ENCODE measurements around the gene KCNG2. TPM values are rescaled to one million over a fixed set of nuclear protein-coding genes. Genes with fewer than 3 reads are reported as not detected.

KCNG2 gene
- total and polyA plus RNA-seq, 2 experiments from 2014 or later = not detected

GRCh38 chr18:79789091-79789891 is 8.4 kb upstream of the KCNG2 start:
- TF ChIP-seq EZH2phosphoT487 (IDR thresholded peaks at IDR 0.05; ENCODE audit: low read depth, severe bottlenecking, unreplicated experiment) = no peak
- TF ChIP-seq EZH2 (IDR thresholded peaks at IDR 0.05; ENCODE audit: borderline replicate concordance) = no peak
- TF ChIP-seq, protein P1, sequence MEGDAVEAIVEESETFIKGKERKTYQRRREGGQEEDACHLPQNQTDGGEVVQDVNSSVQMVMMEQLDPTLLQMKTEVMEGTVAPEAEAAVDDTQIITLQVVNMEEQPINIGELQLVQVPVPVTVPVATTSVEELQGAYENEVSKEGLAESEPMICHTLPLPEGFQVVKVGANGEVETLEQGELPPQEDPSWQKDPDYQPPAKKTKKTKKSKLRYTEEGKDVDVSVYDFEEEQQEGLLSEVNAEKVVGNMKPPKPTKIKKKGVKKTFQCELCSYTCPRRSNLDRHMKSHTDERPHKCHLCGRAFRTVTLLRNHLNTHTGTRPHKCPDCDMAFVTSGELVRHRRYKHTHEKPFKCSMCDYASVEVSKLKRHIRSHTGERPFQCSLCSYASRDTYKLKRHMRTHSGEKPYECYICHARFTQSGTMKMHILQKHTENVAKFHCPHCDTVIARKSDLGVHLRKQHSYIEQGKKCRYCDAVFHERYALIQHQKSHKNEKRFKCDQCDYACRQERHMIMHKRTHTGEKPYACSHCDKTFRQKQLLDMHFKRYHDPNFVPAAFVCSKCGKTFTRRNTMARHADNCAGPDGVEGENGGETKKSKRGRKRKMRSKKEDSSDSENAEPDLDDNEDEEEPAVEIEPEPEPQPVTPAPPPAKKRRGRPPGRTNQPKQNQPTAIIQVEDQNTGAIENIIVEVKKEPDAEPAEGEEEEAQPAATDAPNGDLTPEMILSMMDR (IDR thresholded peaks at IDR 0.05; ENCODE audit: poor library complexity) = no peak
- H3K27ac ChIP-seq = no peak overlapping the region
- no peaks in the 10 kb centered on the region for H3K36me3 ChIP-seq (replicated peaks; ENCODE audit: insufficient read depth, low read depth)
- 96% methylated on average over 54 of the region's 54 CpGs for WGBS (ENCODE audit: low lambda C conversion rate, missing lambda C conversion rate)
- H3K4me2 ChIP-seq = no peak overlapping the region
- H4K20me1 ChIP-seq (ENCODE audit: insufficient read depth, poor library complexity, severe bottlenecking) = no peaks in the 10 kb centered on the region
- no peak overlapping the region for H3K4me3 ChIP-seq
- DNase-seq (ENCODE audit: low spot score) = no peak
- no peaks in the 10 kb centered on the region for H3K9me3 ChIP-seq (ENCODE audit: low read depth)
- H3K4me1 ChIP-seq (ENCODE audit: insufficient read depth) = no peaks in the 10 kb centered on the region
- peaks cover 35% of the 10 kb centered on the region for H3K27me3 ChIP-seq
- no peak overlapping the region for H2AFZ ChIP-seq
- no peaks in the 10 kb centered on the region for H3K9me2 ChIP-seq (replicated peaks; ENCODE audit: insufficient read depth)
- no peaks in the 10 kb centered on the region for H3K79me2 ChIP-seq

- H3K27me3 ChIP-seq = peaks cover 32% of the 10 kb centered on the region
- no peaks in the 10 kb centered on the region for H4K20me1 ChIP-seq (ENCODE audit: insufficient read depth, poor library complexity, severe bottlenecking)
- TF ChIP-seq, protein P1 (IDR thresholded peaks at IDR 0.05; ENCODE audit: poor library complexity) = no peak
- TF ChIP-seq EZH2phosphoT487 (IDR thresholded peaks at IDR 0.05; ENCODE audit: low read depth, severe bottlenecking, unreplicated experiment) (no peak), EZH2 (IDR thresholded peaks at IDR 0.05; ENCODE audit: borderline replicate concordance) (no peak)
- no peaks in the 10 kb centered on the region for H3K4me1 ChIP-seq (ENCODE audit: insufficient read depth)
- no peaks in the 10 kb centered on the region for H3K36me3 ChIP-seq (replicated peaks; ENCODE audit: insufficient read depth, low read depth)
- no peak overlapping the region for H2AFZ ChIP-seq
- H3K27ac ChIP-seq = no peak overlapping the region
- DNase-seq (ENCODE audit: low spot score) = no peak
- H3K79me2 ChIP-seq = no peaks in the 10 kb centered on the region
- no peak overlapping the region for H3K4me3 ChIP-seq
- 90% methylated on average over 42 of the region's 46 CpGs for WGBS (ENCODE audit: low lambda C conversion rate, missing lambda C conversion rate)
- no peak overlapping the region for H3K4me2 ChIP-seq
- no peaks in the 10 kb centered on the region for H3K9me2 ChIP-seq (replicated peaks; ENCODE audit: insufficient read depth)
- H3K9me3 ChIP-seq (ENCODE audit: low read depth) = no peaks in the 10 kb centered on the region
Measured at GRCh38 chr18:79789901-79790890, 7.5 kb upstream of the KCNG2 start.

GRCh38 chr18:79790996-79791972 is 6.5 kb upstream of the KCNG2 start:
- Histone ChIP-seq H3K4me2 (peak overlapping the region; percentile 38), H3K4me1 (ENCODE audit: insufficient read depth) (no peaks in the 10 kb centered on the region), H3K79me2 (no peaks in the 10 kb centered on the region), H3K36me3 (replicated peaks; ENCODE audit: insufficient read depth, low read depth) (no peaks in the 10 kb centered on the region), H3K27me3 (peaks cover 35% of the 10 kb centered on the region), H3K4me3 (no peak overlapping the region), H2AFZ (no peak overlapping the region), H3K9me3 (ENCODE audit: low read depth) (no peaks in the 10 kb centered on the region), H3K9me2 (replicated peaks; ENCODE audit: insufficient read depth) (no peaks in the 10 kb centered on the region), H4K20me1 (ENCODE audit: insufficient read depth, poor library complexity, severe bottlenecking) (no peaks in the 10 kb centered on the region), H3K27ac (peak overlapping the region; percentile 28)
- 41% methylated on average over 21 of the region's 21 CpGs for WGBS (ENCODE audit: low lambda C conversion rate, missing lambda C conversion rate)
- DNase-seq (ENCODE audit: low spot score) = peak; percentile 72
- no peak for TF ChIP-seq EZH2phosphoT487 (IDR thresholded peaks at IDR 0.05; ENCODE audit: low read depth, severe bottlenecking, unreplicated experiment)
